Activated CD8-positive, alpha-beta T cell treated with anti-CD3 and anti-CD28 coated beads, Interleukin-2, amount 10 ng/mL, durations not matched to agents 7 days and 5 days (primary cell): ENCODE measurements around the gene SPEG. TPM values are rescaled to one million over a fixed set of nuclear protein-coding genes. Genes with fewer than 3 reads are reported as not detected.
A peak's percentile ranks its signal among the peaks of the same experiment; 100 is the strongest.

Source experiments
- ATAC-seq: fragments of 150-1000 bp; cut with Tn5 transposase; one replicate; pipeline ENCODE4 v1.10.0; 2021; ENCODE audit warnings: moderate library complexity
- CTCF ChIA-PET: fragments of 350-600 bp; sonication (Branson Sonifier 250); formaldehyde crosslinking; loops from one replicate; lab custom pipeline; 2021; ENCODE audit warnings: antibody characterized with exemption; lab: Charles Lee
- POLR2A ChIA-PET: fragments of 350-600 bp; sonication (Branson Sonifier 250); formaldehyde crosslinking; loops from one replicate; lab custom pipeline; 2021; ENCODE audit warnings: antibody characterized with exemption; lab: Charles Lee
- DNase-seq: peaks from one replicate; pipeline ENCODE4 v3.0.0-alpha.2; 2020
- H3K27ac Mint-ChIP-seq: one replicate; pipeline ENCODE4 v1.8.0; 2021; ENCODE audit warnings: mild to moderate bottlenecking, mixed read lengths
- H3K27me3 Mint-ChIP-seq: one replicate; pipeline ENCODE4 v1.8.0; 2021; ENCODE audit warnings: low read depth, mixed read lengths
- H3K36me3 Mint-ChIP-seq: one replicate; pipeline ENCODE4 v1.8.0; 2021; ENCODE audit warnings: low read depth, mixed read lengths
- H3K4me1 Mint-ChIP-seq: one replicate; pipeline ENCODE4 v1.8.0; 2021; ENCODE audit warnings: low read depth, mixed read lengths
- H3K4me3 Mint-ChIP-seq: one replicate; pipeline ENCODE4 v1.8.0; 2021; ENCODE audit warnings: mild to moderate bottlenecking, mixed read lengths
- H3K9me3 Mint-ChIP-seq: one replicate; pipeline ENCODE4 v1.8.0; 2022; ENCODE audit warnings: mixed read lengths; ENCODE audit not compliant: insufficient read depth
- total RNA-seq, 2 experiments: library from RNA; stranded (reverse); gene quantifications; one replicate each; pipeline ENCODE4 v1.2.3, GENCODE V29; 2021

The SPEG gene
- total RNA-seq, 2 experiments from 2014 or later = 10.8 to 11.6 TPM

- DNase-seq (no peak), ATAC-seq (no peak)
- no peak overlapping the region for H3K4me3 Mint-ChIP-seq
- CTCF ChIA-PET = interaction anchor here (1.0 to 3.1 kb wide), 4 partner anchors 26 to 103 kb away, joined by 3 to 11 read pairs (median 4); no protein-coding TSS in a partner anchor
- no peaks in the 10 kb centered on the region for H3K9me3 Mint-ChIP-seq
- H3K4me1 Mint-ChIP-seq = no peaks in the 10 kb centered on the region
- H3K36me3 Mint-ChIP-seq = no peaks in the 10 kb centered on the region
- H3K27me3 Mint-ChIP-seq = peaks cover 5% of the 10 kb centered on the region
- POLR2A ChIA-PET = no interaction called here
- no peak overlapping the region for H3K27ac Mint-ChIP-seq
These were observed 6.2 kb upstream of the SPEG start for GRCh38 chr2:219428469-219428868.

GRCh38 chr2:219429958-219430606 lies 4.6 kb upstream of the SPEG start:
- Mint-ChIP-seq H3K36me3 (no peaks in the 10 kb centered on the region), H3K9me3 (no peaks in the 10 kb centered on the region), H3K27ac (no peak overlapping the region), H3K4me1 (no peaks in the 10 kb centered on the region), H3K27me3 (peaks cover 12% of the 10 kb centered on the region), H3K4me3 (no peak overlapping the region)
- POLR2A ChIA-PET = no interaction called here
- ATAC-seq = no peak
- CTCF ChIA-PET = interaction anchor here (0.8 to 3.1 kb wide), 7 partner anchors 8 to 99 kb away, joined by 3 to 22 read pairs (median 8); no protein-coding TSS in a partner anchor
- DNase-seq = no peak

- no peak for DNase-seq
- no peaks in the 10 kb centered on the region for H3K36me3 Mint-ChIP-seq
- ATAC-seq = peak; percentile 56
- ChIA-PET POLR2A (no interaction called here), CTCF (interaction anchor here (1.1 to 3.1 kb wide), 6 partner anchors 10 to 98 kb away, joined by 3 to 22 read pairs (median 8); no protein-coding TSS in a partner anchor)
- H3K27ac Mint-ChIP-seq = no peak overlapping the region
- H3K4me1 Mint-ChIP-seq = peaks cover 2% of the 10 kb centered on the region
- peaks cover 20% of the 10 kb centered on the region for H3K27me3 Mint-ChIP-seq
- no peak overlapping the region for H3K4me3 Mint-ChIP-seq
- H3K9me3 Mint-ChIP-seq = no peaks in the 10 kb centered on the region
These were observed 3.7 kb upstream of the SPEG start for GRCh38 chr2:219430633-219431615.

- DNase-seq (peak; percentile 59), ATAC-seq (no peak)
- Mint-ChIP-seq H3K4me3 (no peak overlapping the region), H3K9me3 (no peaks in the 10 kb centered on the region), H3K4me1 (peaks cover 2% of the 10 kb centered on the region), H3K36me3 (no peaks in the 10 kb centered on the region), H3K27me3 (peaks cover 22% of the 10 kb centered on the region), H3K27ac (no peak overlapping the region)
- POLR2A ChIA-PET = no interaction called here
- CTCF ChIA-PET = interaction anchor here (0.6 to 2.9 kb wide), 6 partner anchors 13 to 345 kb away, joined by 3 to 25 read pairs (median 4); no protein-coding TSS in a partner anchor
These were observed 776 bp upstream of the SPEG start for GRCh38 chr2:219433666-219434467.

- CTCF ChIA-PET = interaction anchor here (0.7 to 2.9 kb wide), 3 partner anchors 12 to 96 kb away, joined by 4 to 25 read pairs (median 6); no protein-coding TSS in a partner anchor
- DNase-seq (no peak), ATAC-seq (no peak)
- H3K4me3 Mint-ChIP-seq = no peak overlapping the region
- POLR2A ChIA-PET = no interaction called here
- peaks cover 22% of the 10 kb centered on the region for H3K27me3 Mint-ChIP-seq
- no peaks in the 10 kb centered on the region for H3K9me3 Mint-ChIP-seq
- no peaks in the 10 kb centered on the region for H3K36me3 Mint-ChIP-seq
- H3K27ac Mint-ChIP-seq = no peak overlapping the region
- H3K4me1 Mint-ChIP-seq = peaks cover 2% of the 10 kb centered on the region
These were observed 250 bp upstream of the SPEG start for GRCh38 chr2:219434468-219434717.

- DNase-seq (no peak), ATAC-seq (no peak)
- Mint-ChIP-seq H3K27ac (no peak overlapping the region), H3K4me1 (peaks cover 2% of the 10 kb centered on the region), H3K36me3 (no peaks in the 10 kb centered on the region), H3K9me3 (no peaks in the 10 kb centered on the region), H3K4me3 (no peak overlapping the region), H3K27me3 (peaks cover 27% of the 10 kb centered on the region)
- ChIA-PET CTCF (interaction anchor here (1.6 kb wide), 1 partner anchor 105 kb away, joined by 4 read pairs; no protein-coding TSS in a partner anchor), POLR2A (no interaction called here)
These were observed 1.1 kb downstream of the SPEG start for GRCh38 chr2:219435701-219436100.

GRCh38 chr2:219436491-219436890 lies 1.8 kb downstream of the SPEG start:
- Mint-ChIP-seq H3K4me3 (no peak overlapping the region), H3K27ac (no peak overlapping the region), H3K36me3 (no peaks in the 10 kb centered on the region), H3K4me1 (peaks cover 10% of the 10 kb centered on the region), H3K27me3 (peaks cover 33% of the 10 kb centered on the region), H3K9me3 (no peaks in the 10 kb centered on the region)
- ChIA-PET POLR2A (no interaction called here), CTCF (interaction anchor here (1.0 to 2.6 kb wide), 4 partner anchors 34 to 104 kb away, joined by 3 to 8 read pairs (median 6); no protein-coding TSS in a partner anchor)
- DNase-seq = no peak
- no peak for ATAC-seq

- DNase-seq = no peak
- H3K27ac Mint-ChIP-seq = no peak overlapping the region
- H3K27me3 Mint-ChIP-seq = peaks cover 34% of the 10 kb centered on the region
- no peak for ATAC-seq
- H3K9me3 Mint-ChIP-seq = no peaks in the 10 kb centered on the region
- POLR2A ChIA-PET = no interaction called here
- H3K4me1 Mint-ChIP-seq = peaks cover 11% of the 10 kb centered on the region
- CTCF ChIA-PET = interaction anchor here (1.0 to 2.6 kb wide), 4 partner anchors 8 to 93 kb away, joined by 3 to 8 read pairs (median 5); no protein-coding TSS in a partner anchor
- H3K4me3 Mint-ChIP-seq = no peak overlapping the region
- no peaks in the 10 kb centered on the region for H3K36me3 Mint-ChIP-seq
These were observed 2.5 kb downstream of the SPEG start for GRCh38 chr2:219437141-219437540.

- no peaks in the 10 kb centered on the region for H3K36me3 Mint-ChIP-seq
- no peaks in the 10 kb centered on the region for H3K9me3 Mint-ChIP-seq
- H3K27ac Mint-ChIP-seq = no peak overlapping the region
- ChIA-PET POLR2A (no interaction called here), CTCF (interaction anchor here (1.0 to 2.6 kb wide), 3 partner anchors 8 to 39 kb away, joined by 3 to 8 read pairs (median 7); no protein-coding TSS in a partner anchor)
- H3K4me3 Mint-ChIP-seq = no peak overlapping the region
- no peak for ATAC-seq
- H3K27me3 Mint-ChIP-seq = peaks cover 40% of the 10 kb centered on the region
- peaks cover 15% of the 10 kb centered on the region for H3K4me1 Mint-ChIP-seq
- no peak for DNase-seq
These were observed 3.1 kb downstream of the SPEG start for GRCh38 chr2:219437690-219438206.

GRCh38 chr2:219438453-219438852 lies 3.8 kb downstream of the SPEG start:
- DNase-seq = no peak
- Mint-ChIP-seq H3K4me3 (no peak overlapping the region), H3K9me3 (no peaks in the 10 kb centered on the region), H3K36me3 (no peaks in the 10 kb centered on the region), H3K27me3 (peaks cover 44% of the 10 kb centered on the region), H3K4me1 (peaks cover 20% of the 10 kb centered on the region), H3K27ac (no peak overlapping the region)
- ChIA-PET POLR2A (no interaction called here), CTCF (interaction anchor here (0.8 to 2.6 kb wide), 4 partner anchors 9 to 38 kb away, joined by 3 to 7 read pairs (median 3); no protein-coding TSS in a partner anchor)
- ATAC-seq = no peak

GRCh38 chr2:219439506-219439905 lies 4.9 kb downstream of the SPEG start:
- ChIA-PET CTCF (interaction anchor here (0.8 to 2.6 kb wide), 3 partner anchors 9 to 90 kb away, joined by 3 to 9 read pairs (median 7); no protein-coding TSS in a partner anchor), POLR2A (no interaction called here)
- H3K36me3 Mint-ChIP-seq = no peaks in the 10 kb centered on the region
- no peak overlapping the region for H3K4me3 Mint-ChIP-seq
- no peaks in the 10 kb centered on the region for H3K9me3 Mint-ChIP-seq
- DNase-seq (no peak), ATAC-seq (no peak)
- peaks cover 41% of the 10 kb centered on the region for H3K27me3 Mint-ChIP-seq
- H3K27ac Mint-ChIP-seq = no peak overlapping the region
- H3K4me1 Mint-ChIP-seq = peaks cover 20% of the 10 kb centered on the region
